Vagina (tissue), 2 donors: Measurements from ENCODE around the gene RFK. TPM values are rescaled to one million over a fixed set of nuclear protein-coding genes. Genes with fewer than 3 reads are reported as not detected.
A peak's percentile ranks its signal among the peaks of the same experiment; 100 is the strongest.

Experiments
- DNase-seq, 2 donors: peaks; one replicate each; pipeline ENCODE4 v3.0.0-alpha.2; 2017; ENCODE audit errors: extremely low spot score in 2 of 2
- H3K27ac ChIP-seq: fragments of 200-600 bp; sonication (generic); one replicate; pipeline ENCODE4 v1.5.1; 2019
- H3K27me3 ChIP-seq: fragments of 200-600 bp; sonication (generic); one replicate; pipeline ENCODE4 v1.5.1; 2019
- H3K36me3 ChIP-seq, 2 donors: fragments of 200-600 bp; sonication (generic); one replicate each; pipeline ENCODE4 v1.5.1; 2017 to 2019
- H3K4me1 ChIP-seq: fragments of 200-600 bp; sonication (generic); one replicate; pipeline ENCODE4 v1.5.1; 2019
- H3K4me3 ChIP-seq, 2 donors: fragments of 200-600 bp; sonication (generic); 1 replicate in 1 of 2; 2 replicates in 1 of 2; pipeline ENCODE4 v1.5.1; 2016 to 2019
- H3K9me3 ChIP-seq: fragments of 200-600 bp; sonication (generic); one replicate; pipeline ENCODE4 v1.5.1; 2019
- CTCF ChIP-seq, 3 experiments: fragments of 450-650 bp in 2 of 3; fragments of 200-600 bp in 1 of 3; sonication (generic) in 1 of 3; IDR thresholded peaks; one replicate each; pipeline ENCODE4 v1.5.1; 2017 to 2019; ENCODE audit warnings: antibody characterized with exemption in 3 of 3, mild to moderate bottlenecking in 2 of 3, moderate library complexity in 2 of 3
- POLR2A ChIP-seq, 2 donors: fragments of 450-650 bp; IDR thresholded peaks; one replicate each; pipeline ENCODE4 v1.6.1; 2017; ENCODE audit warnings: antibody characterized with exemption in 2 of 2, mild to moderate bottlenecking in 2 of 2, moderate library complexity in 2 of 2
- POLR2AphosphoS5 ChIP-seq, 2 donors: sonication (generic); formaldehyde crosslinking; IDR thresholded peaks; one replicate each; pipeline ENCODE4 v1.9.0; 2017; ENCODE audit warnings: antibody characterized with exemption in 2 of 2, mild to moderate bottlenecking in 2 of 2, low read depth in 1 of 2; ENCODE audit not compliant: insufficient read depth in 1 of 2
- intact Hi-C: fragments of 100-400 bp; cut with DNase I; formaldehyde crosslinking; loops from one replicate; pipeline ENCODE4 v1.15.1; 2023
- total RNA-seq: library from RNA; depleted of rRNA; stranded (reverse); fragments of >200 nt; gene quantifications from one replicate; pipeline ENCODE4 v1.2.3, GENCODE V29; 2016

RFK gene
- total RNA-seq, 1 donor from 2014 or later = 16.7 TPM

- TF ChIP-seq CTCF (IDR thresholded peaks at IDR 0.05) (no peak), POLR2A (IDR thresholded peaks at IDR 0.05) (no peak), POLR2AphosphoS5 (IDR thresholded peaks at IDR 0.05; ENCODE audit: insufficient read depth in 1 of 2, low read depth in 1 of 2) (no peak)
- DNase-seq = peak in 1 of 2 donors; percentile 90
- Histone ChIP-seq H3K4me3 (peak overlapping the region; percentile 88 to 95), H3K4me1 (peaks cover 25% of the 10 kb centered on the region), H3K27me3 (no peaks in the 10 kb centered on the region), H3K27ac (peak overlapping the region; percentile 89), H3K36me3 (peaks cover 0 to 6% of the 10 kb centered on the region in 2 donors), H3K9me3 (no peaks in the 10 kb centered on the region)
- intact Hi-C loops = no loop called here
Observed at GRCh38 chr9:76394960-76395252, 680 bp upstream of the RFK start.

DNA sequence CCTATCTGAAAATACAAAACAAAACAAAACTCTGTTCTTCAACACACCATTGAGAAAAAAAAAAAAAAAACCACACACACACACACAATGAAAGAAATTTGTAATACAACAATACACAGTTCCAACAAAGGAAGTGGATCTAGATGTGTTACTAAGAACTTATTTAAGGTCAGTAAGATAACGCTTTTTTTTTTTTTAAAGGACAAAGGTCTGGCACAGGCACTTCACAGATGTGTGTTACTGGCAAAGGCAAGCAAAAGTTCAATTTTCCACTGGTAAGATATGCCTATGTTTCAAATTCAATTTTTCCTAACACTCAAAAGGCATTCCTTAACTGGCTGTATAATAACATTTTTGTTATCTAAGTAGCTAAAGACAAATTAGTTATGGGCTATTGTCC lies 3.6 kb downstream of the RFK start:
- H3K27ac ChIP-seq = no peak overlapping the region
- DNase-seq = no peak
- H3K27me3 ChIP-seq = no peaks in the 10 kb centered on the region
- H3K4me3 ChIP-seq = no peak overlapping the region
- no peaks in the 10 kb centered on the region for H3K9me3 ChIP-seq
- TF ChIP-seq POLR2AphosphoS5 (IDR thresholded peaks at IDR 0.05; ENCODE audit: insufficient read depth in 1 of 2, low read depth in 1 of 2) = no peak
- TF ChIP-seq CTCF (IDR thresholded peaks at IDR 0.05) = no peak
- no peak for TF ChIP-seq POLR2A (IDR thresholded peaks at IDR 0.05)
- H3K4me1 ChIP-seq = peaks cover 24% of the 10 kb centered on the region
- intact Hi-C loops = no loop called here
- peaks cover 0 to 29% of the 10 kb centered on the region in 2 donors for H3K36me3 ChIP-seq

- Histone ChIP-seq H3K9me3 (no peaks in the 10 kb centered on the region), H3K4me3 (no peak overlapping the region), H3K4me1 (peaks cover 11% of the 10 kb centered on the region), H3K27me3 (no peaks in the 10 kb centered on the region), H3K27ac (no peak overlapping the region), H3K36me3 (no peaks in the 10 kb centered on the region)
- TF ChIP-seq POLR2A (IDR thresholded peaks at IDR 0.05) = no peak
- no peak for TF ChIP-seq CTCF (IDR thresholded peaks at IDR 0.05)
- TF ChIP-seq POLR2AphosphoS5 (IDR thresholded peaks at IDR 0.05; ENCODE audit: insufficient read depth in 1 of 2, low read depth in 1 of 2) = no peak
- intact Hi-C loops = no loop called here
- DNase-seq = no peak
Observed at GRCh38 chr9:76379494-76379893, 14.7 kb downstream of the RFK start.

DNA sequence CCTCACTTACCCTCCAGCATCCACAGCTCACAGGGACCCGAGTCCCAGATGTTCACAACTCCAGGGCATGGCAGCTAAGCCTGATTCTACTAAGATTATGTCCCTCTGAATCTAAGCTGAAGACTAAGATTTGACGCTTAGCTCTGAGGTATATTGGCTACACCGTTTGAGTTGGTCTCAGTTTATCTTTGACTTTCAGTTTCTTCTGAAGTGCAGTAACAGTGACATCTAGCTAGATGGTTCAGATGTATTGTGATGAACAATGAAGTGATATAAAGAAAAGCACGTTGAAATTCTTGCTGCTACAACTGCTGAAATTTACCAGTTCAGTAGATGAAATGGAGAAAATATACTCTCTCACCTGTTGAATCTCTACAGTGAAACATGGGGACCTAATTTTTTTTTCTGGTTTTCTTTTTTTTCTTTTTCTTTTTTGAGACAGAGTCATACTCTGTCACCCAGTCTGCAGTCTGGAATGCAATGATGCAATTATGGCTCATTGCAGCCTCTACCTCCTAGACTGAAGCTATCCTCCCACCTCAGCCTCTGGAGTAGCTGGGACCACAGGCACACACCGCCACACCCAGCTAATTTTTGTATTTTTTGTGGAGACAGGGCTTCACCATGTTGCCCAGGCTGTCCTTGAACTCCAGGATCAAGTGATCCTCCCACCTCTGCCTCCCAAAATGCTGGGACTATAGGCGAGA lies 15.7 kb downstream of the RFK start:
- DNase-seq = no peak

More for the DNA sequence above, 15.7 kb downstream of the RFK start:
- Histone ChIP-seq H3K36me3 (no peaks in the 10 kb centered on the region), H3K4me3 (no peak overlapping the region), H3K27ac (no peak overlapping the region), H3K27me3 (no peaks in the 10 kb centered on the region), H3K4me1 (peaks cover 21% of the 10 kb centered on the region), H3K9me3 (no peaks in the 10 kb centered on the region)
- intact Hi-C loops = no loop called here
- TF ChIP-seq CTCF (IDR thresholded peaks at IDR 0.05) (no peak), POLR2A (IDR thresholded peaks at IDR 0.05) (no peak), POLR2AphosphoS5 (IDR thresholded peaks at IDR 0.05; ENCODE audit: insufficient read depth in 1 of 2, low read depth in 1 of 2) (no peak)
